ENCODE results near the gene BLM. TPM values are rescaled to one million over a fixed set of nuclear protein-coding genes. Genes with fewer than 3 reads are reported as not detected.

The BLM gene
- total and polyA plus RNA-seq, 9 donors, result 0.15 to 1.9 (median 0.78) TPM; not detected in 1

GRCh38 chr15:90674476-90674875, 42.7 kb upstream of the BLM start:
- no peak overlapping the region for H3K27ac ChIP-seq
- WGBS, 3 donors, result 79 to 88% (median 87%) methylated on average over 3 of the region's 3 CpGs
- TF ChIP-seq POLR2A (IDR thresholded peaks at IDR 0.05), result no peak
- TF ChIP-seq CTCF (IDR thresholded peaks at IDR 0.05), result no peak
- no peak for TF ChIP-seq EP300 (IDR thresholded peaks at IDR 0.05)
- no peaks in the 10 kb centered on the region for H3K9me3 ChIP-seq
- H3K27me3 ChIP-seq, result no peaks in the 10 kb centered on the region
- H3K36me3 ChIP-seq, result no peaks in the 10 kb centered on the region
- intact Hi-C loops (cut with DNase I), result no loop called here
- no peaks in the 10 kb centered on the region for H3K4me1 ChIP-seq (ENCODE audit: insufficient read depth)
- DNase-seq, result no peak
- no peak overlapping the region for H3K4me3 ChIP-seq

GRCh38 chr15:90675464-90675863, 41.7 kb upstream of the BLM start:
- Histone ChIP-seq H3K36me3 (no peaks in the 10 kb centered on the region), H3K9me3 (no peaks in the 10 kb centered on the region), H3K27ac (no peak overlapping the region), H3K4me3 (no peak overlapping the region), H3K4me1 (ENCODE audit: insufficient read depth) (peaks cover 2% of the 10 kb centered on the region), H3K27me3 (no peaks in the 10 kb centered on the region)
- TF ChIP-seq EP300 (IDR thresholded peaks at IDR 0.05), result no peak
- no peak for TF ChIP-seq POLR2A (IDR thresholded peaks at IDR 0.05)
- no peak for TF ChIP-seq CTCF (IDR thresholded peaks at IDR 0.05)
- WGBS, 3 donors, result 82 to 88% (median 85%) methylated on average over 5 of the region's 5 CpGs
- no peak for DNase-seq
- intact Hi-C loops (cut with DNase I), result no loop called here

GRCh38 chr15:90677807-90678790, 39.0 kb upstream of the BLM start:
- 92 to 94% (median 94%) methylated on average over 12 of the region's 12 CpGs for WGBS, 3 donors
- peaks cover 2% of the 10 kb centered on the region for H3K4me1 ChIP-seq (ENCODE audit: insufficient read depth)
- intact Hi-C loops (cut with DNase I), result no loop called here

GRCh38 chr15:90679959-90680358, 37.2 kb upstream of the BLM start:
- H3K27ac ChIP-seq, result no peak overlapping the region
- WGBS, 3 donors, result 69 to 90% (median 84%) methylated on average over 3 of the region's 3 CpGs
- no peak overlapping the region for H3K4me3 ChIP-seq
- no peak for DNase-seq
- H3K27me3 ChIP-seq, result no peaks in the 10 kb centered on the region
- peaks cover 2% of the 10 kb centered on the region for H3K4me1 ChIP-seq (ENCODE audit: insufficient read depth)
- no peaks in the 10 kb centered on the region for H3K36me3 ChIP-seq
- no peak for TF ChIP-seq CTCF (IDR thresholded peaks at IDR 0.05)
- TF ChIP-seq POLR2A (IDR thresholded peaks at IDR 0.05), result no peak
- TF ChIP-seq EP300 (IDR thresholded peaks at IDR 0.05), result no peak
- no peaks in the 10 kb centered on the region for H3K9me3 ChIP-seq
- intact Hi-C loops (cut with DNase I), result no loop called here

More at GRCh38 chr15:90677807-90678790, 39.0 kb upstream of the BLM start:
- TF ChIP-seq POLR2A (IDR thresholded peaks at IDR 0.05) (no peak), EP300 (IDR thresholded peaks at IDR 0.05) (no peak), CTCF (IDR thresholded peaks at IDR 0.05) (no peak)
- H3K27me3 ChIP-seq, result no peaks in the 10 kb centered on the region
- no peak overlapping the region for H3K27ac ChIP-seq
- no peak for DNase-seq
- H3K36me3 ChIP-seq, result no peaks in the 10 kb centered on the region
- H3K4me3 ChIP-seq, result no peak overlapping the region
- H3K9me3 ChIP-seq, result no peaks in the 10 kb centered on the region

Data from ovary (tissue), 9 donors.